UCSD-AML1 (cell line): ENCODE results near the gene SLC2A13.
"Not testable (repeated sequence)": the region's sequence is repeated elsewhere in the genome, so short reads cannot be mapped to it uniquely, and the experiment has no call there.

Source experiments
- DNase-seq: peaks from one replicate; lab custom pipeline; 2025; ENCODE audit not compliant: unreplicated experiment; lab: John Stamatoyannopoulos, UW

Gene SLC2A13

GRCh38 chr12:39878753-39879152 is 227.1 kb downstream of the SLC2A13 start:
- no peak for DNase-seq

DNA sequence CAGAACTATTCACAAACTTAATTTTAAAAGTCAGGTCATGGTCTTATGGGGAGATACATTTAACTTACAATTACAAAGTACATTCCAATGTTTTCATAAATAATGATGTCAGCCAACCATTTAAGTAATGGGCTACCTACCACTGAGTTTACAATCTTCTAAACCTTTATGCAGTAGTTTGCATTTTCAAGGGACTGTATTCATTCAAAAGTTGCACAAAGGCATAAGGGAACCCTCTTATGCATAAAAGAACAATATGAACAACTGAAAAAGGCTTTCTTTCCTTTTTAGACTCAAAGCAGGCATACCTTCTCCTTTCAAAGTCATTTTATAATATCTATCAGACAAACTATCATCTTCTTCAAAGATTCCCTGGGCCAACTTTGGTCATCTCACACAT is 230.2 kb downstream of the SLC2A13 start:
- no peak for DNase-seq

- no peak for DNase-seq
Measured at GRCh38 chr12:39874785-39875184, 231.1 kb downstream of the SLC2A13 start.

- DNase-seq: no peak
Measured at GRCh38 chr12:39873065-39873464, 232.8 kb downstream of the SLC2A13 start.

GRCh38 chr12:39872425-39872824 is 233.5 kb downstream of the SLC2A13 start:
- no peak for DNase-seq

GRCh38 chr12:39868328-39868725 is 237.6 kb downstream of the SLC2A13 start:
- no peak for DNase-seq

- no peak for DNase-seq
Measured at GRCh38 chr12:39867631-39868327, 238.1 kb downstream of the SLC2A13 start.

DNA sequence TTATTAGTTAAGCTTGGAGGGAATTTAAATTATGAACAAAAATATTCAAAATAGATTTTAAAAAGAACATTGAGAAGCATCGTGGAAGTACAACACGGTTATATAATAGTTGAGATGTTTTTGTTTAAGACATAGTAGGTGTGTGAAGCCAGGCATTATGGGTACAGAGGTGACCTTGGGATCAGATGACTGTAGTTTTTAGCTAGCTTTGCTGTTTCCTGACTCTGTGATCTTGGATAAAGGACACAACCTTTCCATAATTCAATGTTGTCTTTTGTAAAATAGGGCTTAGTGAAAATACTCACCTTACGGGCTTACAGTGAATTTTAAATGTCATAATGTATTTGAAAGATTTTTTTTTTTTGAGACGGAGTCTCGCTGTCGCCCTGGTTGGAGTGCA is 239.7 kb downstream of the SLC2A13 start:
- DNase-seq: no peak

- DNase-seq: no peak
Measured at GRCh38 chr12:39860695-39861094, 245.2 kb downstream of the SLC2A13 start.

DNA sequence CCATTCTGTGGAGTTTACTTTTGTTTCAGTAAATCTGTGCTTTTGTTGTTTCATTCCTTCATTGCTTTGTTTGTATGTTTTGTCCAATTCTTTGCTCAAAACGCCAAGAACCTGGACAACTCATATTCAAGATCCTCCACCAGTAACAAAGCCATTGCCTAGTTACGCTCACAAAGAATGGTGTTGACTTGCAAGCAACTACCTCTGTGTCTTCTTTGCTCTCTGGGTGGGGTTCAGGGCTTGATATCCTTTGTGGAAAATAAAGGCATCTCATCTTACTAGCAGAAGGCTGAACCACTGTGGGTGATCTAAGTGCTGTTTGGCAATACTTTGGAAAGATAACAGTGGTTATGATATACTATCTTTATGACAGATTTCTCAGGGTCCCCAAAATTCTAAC is 252.9 kb downstream of the SLC2A13 start:
- no peak for DNase-seq

- no peak for DNase-seq
Measured at GRCh38 chr12:39852346-39852745, 253.5 kb downstream of the SLC2A13 start.

GRCh38 chr12:39848218-39848617 is 257.7 kb downstream of the SLC2A13 start:
- not testable (repeated sequence) for DNase-seq

DNA sequence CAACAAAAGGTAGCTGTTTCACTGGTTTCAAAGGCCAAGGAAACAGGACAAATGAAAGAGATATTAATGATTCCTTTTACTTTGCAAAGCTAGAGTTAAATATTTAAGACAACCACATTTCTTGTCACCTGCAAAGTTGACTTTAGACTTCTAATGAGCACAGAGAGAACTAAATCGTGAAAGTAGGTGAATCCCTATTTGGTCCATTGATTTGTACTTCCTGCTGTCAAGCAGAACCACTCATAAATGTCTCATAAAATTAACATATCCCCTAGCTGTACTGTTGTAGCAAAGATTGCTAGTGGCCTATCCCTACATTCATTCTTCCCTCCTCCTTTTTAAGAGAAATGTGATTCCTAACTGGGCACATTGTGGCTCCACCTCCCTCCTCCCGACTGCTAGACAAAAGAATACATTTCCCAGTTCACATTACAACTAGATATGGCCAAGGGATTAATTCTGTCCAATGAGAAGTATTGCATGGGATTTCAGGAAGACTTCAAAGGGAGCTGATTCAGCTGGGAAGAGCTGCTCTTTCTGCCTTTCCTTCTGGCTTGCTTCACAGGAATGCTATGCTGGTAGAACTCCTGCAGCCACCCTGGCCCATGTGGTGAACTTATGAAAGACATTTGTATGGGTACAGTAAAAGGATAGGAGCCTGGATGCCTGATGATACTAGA is 258.8 kb downstream of the SLC2A13 start:
- DNase-seq: no peak

GRCh38 chr12:39846304-39846703 is 259.6 kb downstream of the SLC2A13 start:
- no peak for DNase-seq

GRCh38 chr12:39840422-39840821 is 265.5 kb downstream of the SLC2A13 start:
- no peak for DNase-seq

- no peak for DNase-seq
Measured at GRCh38 chr12:39839072-39839471, 266.8 kb downstream of the SLC2A13 start.

DNA sequence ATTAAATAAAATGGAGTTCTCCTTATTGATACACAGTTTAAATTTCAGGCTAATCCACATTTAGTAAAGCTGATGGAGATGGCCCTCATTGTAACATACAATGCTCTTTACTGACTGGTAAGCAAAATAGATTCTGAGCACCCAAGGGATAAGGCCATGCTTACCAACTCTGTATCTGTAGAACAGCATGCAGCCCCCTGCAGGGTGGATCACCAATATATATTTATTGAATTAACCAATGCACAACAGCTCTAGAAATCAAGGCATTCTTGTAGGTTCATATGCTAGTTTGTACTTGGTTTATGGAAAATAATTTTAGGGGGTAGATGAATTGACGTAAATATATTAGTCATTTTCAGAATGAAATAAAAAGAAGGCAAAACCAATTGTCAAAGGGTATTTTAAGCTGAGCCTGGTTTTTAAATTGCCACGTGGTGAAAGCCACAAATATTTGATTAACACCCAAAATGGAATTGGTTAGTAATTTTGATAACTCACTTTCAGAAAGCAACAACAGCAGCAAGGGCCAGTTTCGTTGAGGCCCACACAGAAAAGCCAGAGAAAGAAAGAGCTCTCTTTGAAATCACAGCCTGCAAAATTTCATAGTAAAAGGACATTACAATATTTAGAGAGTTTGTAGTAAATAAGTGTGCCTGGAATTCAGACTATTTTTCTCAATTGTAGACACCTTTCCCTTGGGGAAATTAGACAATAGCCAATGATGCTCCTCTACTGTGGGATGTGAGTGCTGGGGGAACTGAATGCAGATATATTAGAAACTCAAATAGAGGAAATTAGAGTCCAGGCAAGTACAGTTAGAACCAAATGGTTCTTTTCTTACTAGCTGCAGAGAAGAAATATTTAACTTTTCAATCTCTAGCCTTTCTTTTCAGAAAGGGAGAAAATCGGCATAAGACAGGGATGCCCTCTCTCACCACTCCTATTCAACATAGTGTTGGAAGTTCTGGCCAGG is 270.1 kb downstream of the SLC2A13 start:
- DNase-seq: no peak

DNA sequence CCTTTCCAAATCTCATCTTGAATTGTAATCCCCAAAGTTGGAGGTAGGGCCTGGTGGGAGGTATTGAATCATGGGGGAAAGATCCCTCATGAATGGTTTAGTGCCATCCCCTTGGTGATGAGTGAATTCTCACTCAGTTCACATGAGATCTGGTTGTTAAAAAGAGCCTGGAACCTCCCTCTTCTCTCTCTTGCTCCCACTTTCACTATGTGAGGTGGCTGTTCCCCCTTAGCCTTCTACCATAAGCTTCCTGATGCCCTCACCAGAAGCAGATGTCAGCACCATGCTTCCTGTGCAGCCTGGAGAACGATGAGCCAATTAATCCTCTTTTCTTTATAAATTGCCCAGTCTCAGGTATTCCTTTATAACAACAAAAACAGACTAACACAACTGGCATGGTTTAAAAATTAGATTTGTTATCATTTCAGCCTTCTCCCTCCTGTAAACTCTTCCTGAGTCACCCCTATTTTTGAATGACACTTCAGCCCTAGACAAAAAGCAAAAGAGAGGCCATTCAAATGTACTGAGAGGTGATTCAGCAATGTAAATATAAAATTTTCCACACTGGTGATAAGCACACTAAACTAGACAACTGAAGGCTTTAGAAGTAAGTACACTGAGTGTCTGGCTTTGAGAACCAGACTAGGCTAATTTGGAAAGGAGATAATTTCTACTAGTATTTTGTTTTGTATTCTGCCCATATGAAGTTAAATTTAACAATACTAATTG is 274.1 kb downstream of the SLC2A13 start:
- no peak for DNase-seq

DNA sequence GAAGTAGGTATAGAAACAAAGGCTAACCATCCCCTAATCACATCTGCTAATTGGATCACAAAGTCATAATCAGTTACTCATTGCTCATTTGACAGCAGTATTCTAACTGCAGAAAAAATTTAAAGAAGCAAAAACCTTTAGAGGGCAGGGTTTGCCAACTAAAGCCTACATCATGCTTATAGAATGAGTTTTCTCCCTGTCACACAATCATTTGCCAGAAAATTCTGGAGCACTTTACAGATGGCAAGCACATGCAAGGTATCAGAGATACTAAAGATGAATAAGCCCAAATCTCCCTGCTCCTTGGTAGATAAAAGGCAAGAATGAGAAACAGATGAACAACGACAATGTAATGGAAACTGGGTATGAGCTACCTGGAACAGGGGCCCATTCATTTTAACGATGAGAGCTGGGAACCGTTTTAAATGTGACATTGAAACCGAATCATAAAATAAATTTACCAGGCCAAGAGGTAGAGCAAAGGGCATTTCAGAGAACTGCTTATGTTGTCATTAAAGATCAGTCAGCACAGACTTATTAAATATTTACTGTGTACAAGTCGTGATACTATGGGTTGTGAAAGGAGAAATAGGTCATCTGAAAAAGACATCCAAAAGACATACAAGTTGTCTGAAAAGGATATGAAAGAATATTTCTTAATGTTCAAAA is 274.9 kb downstream of the SLC2A13 start:
- DNase-seq: no peak

GRCh38 chr12:39830171-39830570 is 275.7 kb downstream of the SLC2A13 start:
- DNase-seq: no peak
